HepG2 (cell line): Measurements from ENCODE around the gene GCSAM.

Experiments
- KAT8 ChIP-seq: IDR thresholded peaks from 2 replicates; pipeline ENCODE4 v1.6.1; 2016; ENCODE audit warnings: missing genetic modification reagents, missing compliant biosample characterization
- MAFK ChIP-seq, 2 experiments: IDR thresholded peaks in 1 of 2; conservative IDR thresholded peaks in 1 of 2; 2 replicates each; pipeline ENCODE4 v1.6.1; 2011; ENCODE audit warnings: improper control_type of control experiment in 2 of 2, low read length in 2 of 2
- MAZ ChIP-seq, 2 experiments: sonication (generic) in 1 of 2; formaldehyde crosslinking in 1 of 2; IDR thresholded peaks; 2 replicates each; pipeline versions ENCODE4 v1.5.0 to v1.6.1; 2012 to 2020; ENCODE audit warnings: low read depth in 2 of 2, mild to moderate bottlenecking in 2 of 2, borderline replicate concordance in 1 of 2, improper control_type of control experiment in 1 of 2, low read length in 1 of 2, missing genetic modification reagents in 1 of 2, moderate library complexity in 1 of 2
- POLR2AphosphoS5 ChIP-seq: IDR thresholded peaks from 2 replicates; pipeline ENCODE4 v1.6.1; 2012; ENCODE audit warnings: low read depth, low read length
- TBP ChIP-seq: sonication (generic); formaldehyde crosslinking; IDR thresholded peaks from 2 replicates; pipeline ENCODE4 v1.5.0; 2020; ENCODE audit warnings: missing genetic modification reagents
- XRCC5 ChIP-seq: fragments of 200-400 bp; formaldehyde crosslinking; optimal IDR thresholded peaks from 2 replicates; pipeline ENCODE3; 2017; ENCODE audit warnings: mild to moderate bottlenecking, low read length
- ZNF883 ChIP-seq: sonication (generic); formaldehyde crosslinking; IDR thresholded peaks from 2 replicates; pipeline ENCODE4 v1.5.1; 2020; ENCODE audit warnings: mild to moderate bottlenecking, missing genetic modification reagents; ENCODE audit errors: not compliant biosample characterization
- TF ChIP-seq, protein P1 (sequence below): sonication (generic); formaldehyde crosslinking; IDR thresholded peaks from 2 replicates; pipeline ENCODE4 v1.5.0; 2020; ENCODE audit warnings: mild to moderate bottlenecking, missing genetic modification reagents, moderate library complexity
- TF ChIP-seq, protein P2 (sequence below): sonication (generic); formaldehyde crosslinking; IDR thresholded peaks from 2 replicates; pipeline ENCODE4 v1.8.0; 2022; ENCODE audit warnings: missing genetic modification reagents, mild to moderate bottlenecking, inconsistent platforms, borderline replicate concordance
- TF ChIP-seq, protein P3 (sequence below): sonication (generic); formaldehyde crosslinking; conservative IDR thresholded peaks from 2 replicates; pipeline ENCODE4 v1.4.0; 2020; ENCODE audit warnings: mild to moderate bottlenecking, missing genetic modification reagents, moderate library complexity

DNA sequence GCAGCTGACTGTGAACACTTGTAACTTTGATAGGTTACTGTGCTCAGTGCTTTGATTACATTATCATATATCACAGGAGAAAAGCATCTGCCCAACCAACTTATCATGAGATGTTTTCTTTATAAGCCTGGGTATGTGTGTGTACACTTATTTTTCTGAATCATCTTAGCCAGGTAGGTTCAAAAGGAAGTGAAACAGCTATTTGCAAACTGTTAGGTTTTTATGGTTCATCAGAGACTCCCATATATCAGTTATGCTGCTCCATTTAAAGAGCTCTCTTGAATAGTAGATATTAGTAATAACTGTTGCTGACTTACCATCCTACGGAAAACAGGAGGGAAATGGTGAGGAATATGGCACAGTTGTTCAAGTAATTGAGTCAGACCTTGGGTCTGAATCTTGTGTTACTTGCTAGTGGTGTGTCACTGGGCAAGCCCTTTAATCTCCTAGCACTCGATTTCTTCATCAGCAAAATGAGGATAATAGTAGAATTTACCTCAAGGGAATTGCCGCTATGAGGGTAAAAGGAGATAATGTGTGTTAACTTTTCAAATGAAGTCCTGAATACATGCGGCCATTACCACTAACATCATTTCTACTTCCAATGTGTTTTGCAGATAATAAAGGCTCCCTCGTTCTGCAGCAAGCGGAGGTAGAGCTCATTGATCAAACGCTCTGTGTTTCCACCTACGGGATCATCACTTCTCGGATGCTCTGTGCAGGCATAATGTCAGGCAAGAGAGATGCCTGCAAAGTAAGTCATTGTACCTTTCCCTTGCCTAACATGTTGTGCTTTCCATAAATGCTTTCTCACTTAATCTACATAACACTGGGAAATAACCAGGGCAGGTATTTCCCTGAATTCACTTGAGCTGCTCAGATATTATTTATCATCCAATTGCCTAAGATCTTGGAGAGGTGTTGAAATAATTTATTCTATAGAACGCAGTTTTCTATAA, 54.6 kb downstream of the GCSAM start:
- TF ChIP-seq, protein P1, sequence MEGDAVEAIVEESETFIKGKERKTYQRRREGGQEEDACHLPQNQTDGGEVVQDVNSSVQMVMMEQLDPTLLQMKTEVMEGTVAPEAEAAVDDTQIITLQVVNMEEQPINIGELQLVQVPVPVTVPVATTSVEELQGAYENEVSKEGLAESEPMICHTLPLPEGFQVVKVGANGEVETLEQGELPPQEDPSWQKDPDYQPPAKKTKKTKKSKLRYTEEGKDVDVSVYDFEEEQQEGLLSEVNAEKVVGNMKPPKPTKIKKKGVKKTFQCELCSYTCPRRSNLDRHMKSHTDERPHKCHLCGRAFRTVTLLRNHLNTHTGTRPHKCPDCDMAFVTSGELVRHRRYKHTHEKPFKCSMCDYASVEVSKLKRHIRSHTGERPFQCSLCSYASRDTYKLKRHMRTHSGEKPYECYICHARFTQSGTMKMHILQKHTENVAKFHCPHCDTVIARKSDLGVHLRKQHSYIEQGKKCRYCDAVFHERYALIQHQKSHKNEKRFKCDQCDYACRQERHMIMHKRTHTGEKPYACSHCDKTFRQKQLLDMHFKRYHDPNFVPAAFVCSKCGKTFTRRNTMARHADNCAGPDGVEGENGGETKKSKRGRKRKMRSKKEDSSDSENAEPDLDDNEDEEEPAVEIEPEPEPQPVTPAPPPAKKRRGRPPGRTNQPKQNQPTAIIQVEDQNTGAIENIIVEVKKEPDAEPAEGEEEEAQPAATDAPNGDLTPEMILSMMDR (CRISPR knock-in tag): no peak
- TF ChIP-seq ZNF883 (CRISPR knock-in tag) (no peak), MAZ (IDR thresholded peaks at IDR 0.05; ENCODE audit: borderline replicate concordance, low read depth, low read length) (no peak), MAZ (CRISPR knock-in tag; IDR thresholded peaks at IDR 0.05; ENCODE audit: low read depth) (no peak), MAFK (conservative IDR thresholded peaks at IDR 0.05 in 1 of 2, IDR thresholded peaks at IDR 0.05 in 1 of 2; ENCODE audit: low read length in 2 of 2) (no peak), KAT8 (no peak), TBP (CRISPR knock-in tag) (no peak), POLR2AphosphoS5 (no peak), XRCC5 (no peak)
- TF ChIP-seq, protein P2, sequence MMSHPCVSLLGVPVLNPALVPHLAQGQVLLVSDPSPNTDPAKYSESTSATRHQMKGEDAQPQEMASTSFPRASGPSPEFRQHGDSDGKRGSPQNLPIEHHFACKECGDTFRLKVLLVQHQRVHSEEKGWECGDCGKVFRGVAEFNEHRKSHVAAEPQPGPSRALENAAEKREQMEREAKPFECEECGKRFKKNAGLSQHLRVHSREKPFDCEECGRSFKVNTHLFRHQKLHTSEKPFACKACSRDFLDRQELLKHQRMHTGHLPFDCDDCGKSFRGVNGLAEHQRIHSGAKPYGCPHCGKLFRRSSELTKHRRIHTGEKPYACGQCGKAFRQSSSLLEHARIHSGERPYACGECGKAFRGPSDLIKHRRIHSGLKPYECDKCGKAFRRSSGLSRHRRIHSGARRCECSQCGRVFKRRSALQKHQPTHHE (CRISPR knock-in tag): no peak
- TF ChIP-seq, protein P3, sequence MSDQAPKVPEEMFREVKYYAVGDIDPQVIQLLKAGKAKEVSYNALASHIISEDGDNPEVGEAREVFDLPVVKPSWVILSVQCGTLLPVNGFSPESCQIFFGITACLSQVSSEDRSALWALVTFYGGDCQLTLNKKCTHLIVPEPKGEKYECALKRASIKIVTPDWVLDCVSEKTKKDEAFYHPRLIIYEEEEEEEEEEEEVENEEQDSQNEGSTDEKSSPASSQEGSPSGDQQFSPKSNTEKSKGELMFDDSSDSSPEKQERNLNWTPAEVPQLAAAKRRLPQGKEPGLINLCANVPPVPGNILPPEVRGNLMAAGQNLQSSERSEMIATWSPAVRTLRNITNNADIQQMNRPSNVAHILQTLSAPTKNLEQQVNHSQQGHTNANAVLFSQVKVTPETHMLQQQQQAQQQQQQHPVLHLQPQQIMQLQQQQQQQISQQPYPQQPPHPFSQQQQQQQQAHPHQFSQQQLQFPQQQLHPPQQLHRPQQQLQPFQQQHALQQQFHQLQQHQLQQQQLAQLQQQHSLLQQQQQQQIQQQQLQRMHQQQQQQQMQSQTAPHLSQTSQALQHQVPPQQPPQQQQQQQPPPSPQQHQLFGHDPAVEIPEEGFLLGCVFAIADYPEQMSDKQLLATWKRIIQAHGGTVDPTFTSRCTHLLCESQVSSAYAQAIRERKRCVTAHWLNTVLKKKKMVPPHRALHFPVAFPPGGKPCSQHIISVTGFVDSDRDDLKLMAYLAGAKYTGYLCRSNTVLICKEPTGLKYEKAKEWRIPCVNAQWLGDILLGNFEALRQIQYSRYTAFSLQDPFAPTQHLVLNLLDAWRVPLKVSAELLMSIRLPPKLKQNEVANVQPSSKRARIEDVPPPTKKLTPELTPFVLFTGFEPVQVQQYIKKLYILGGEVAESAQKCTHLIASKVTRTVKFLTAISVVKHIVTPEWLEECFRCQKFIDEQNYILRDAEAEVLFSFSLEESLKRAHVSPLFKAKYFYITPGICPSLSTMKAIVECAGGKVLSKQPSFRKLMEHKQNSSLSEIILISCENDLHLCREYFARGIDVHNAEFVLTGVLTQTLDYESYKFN (CRISPR knock-in tag): no peak
